H1 (cell line): ENCODE measurements around the gene BPI. TPM values are rescaled to one million over a fixed set of nuclear protein-coding genes. Genes with fewer than 3 reads are reported as not detected.

ENCODE experiments used
- BCL11A ChIP-seq, 2 experiments: IDR thresholded peaks; one replicate each; pipeline ENCODE4 v1.6.1; 2011; ENCODE audit warnings: low read depth in 2 of 2, low read length in 2 of 2, mild to moderate bottlenecking in 2 of 2
- polyA plus RNA-seq, 7 experiments: library from polyadenylated mRNA; depleted of rRNA in 3 of 7; stranded (reverse) in 5 of 7; unstranded in 2 of 7; fragments of >200 nt in 5 of 7; fragments of 200-250 nt in 2 of 7; gene quantifications; 1 replicate in 5 of 7; 2 replicates in 1 of 7; 4 replicates in 1 of 7; pipeline versions ENCODE4 v1.2.1 to v1.2.3, GENCODE V29; 2011 to 2013; ENCODE audit warnings: missing spikeins in 2 of 7, mixed read lengths in 2 of 7
- total RNA-seq: library from RNA; stranded (reverse); fragmentation: NEBNext Ultra II Directional; extraction: Animal tissue kit (Norgen Biotek cat#: 25700); gene quantifications from 2 replicates; pipeline ENCODE4 v1.2.1, GENCODE V29; 2021
- TF ChIP-seq, protein P1 (sequence below): fragments of 300-600 bp; sonication (generic); IDR thresholded peaks from 2 replicates; pipeline ENCODE4 v1.7.1; 2012; ENCODE audit warnings: low read length, moderate library complexity, mild to moderate bottlenecking, inconsistent platforms; ENCODE audit not compliant: insufficient replicate concordance
- TF ChIP-seq, protein P2 (sequence below): IDR thresholded peaks from 2 replicates; pipeline ENCODE4 v1.6.1; 2011; ENCODE audit warnings: low read length, improper control_type of control experiment

BPI gene
- total and polyA plus RNA-seq, 2 of the 8 experiments (the other 6 are each of a cell fraction or from before 2014, with no cell fraction given), result not detected

DNA sequence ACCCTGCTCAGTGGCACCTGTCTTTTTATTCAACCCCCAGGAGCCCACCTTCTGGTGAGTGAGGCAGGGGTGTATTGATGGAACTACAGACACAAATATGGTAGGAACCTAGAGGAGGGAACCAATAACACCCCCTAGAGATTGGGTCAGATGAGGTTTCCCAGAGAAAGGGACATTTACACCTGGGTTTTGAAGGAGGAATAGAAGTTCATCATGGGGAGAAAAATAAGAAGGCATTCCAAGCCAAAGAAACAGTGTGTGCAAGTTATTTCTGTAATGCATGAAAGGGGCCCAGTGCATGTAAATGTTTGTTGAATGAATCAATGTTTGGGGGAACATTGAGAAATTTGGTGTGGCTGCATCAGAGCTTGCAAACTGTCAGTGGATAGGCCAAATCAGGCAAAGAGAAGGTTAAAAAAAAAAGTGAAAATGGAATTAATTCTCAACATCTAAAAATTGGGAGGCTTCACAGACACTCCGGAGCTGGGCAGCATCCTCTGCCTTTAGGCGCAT is 32.3 kb upstream of the BPI start (continued):
- TF ChIP-seq, protein P1, sequence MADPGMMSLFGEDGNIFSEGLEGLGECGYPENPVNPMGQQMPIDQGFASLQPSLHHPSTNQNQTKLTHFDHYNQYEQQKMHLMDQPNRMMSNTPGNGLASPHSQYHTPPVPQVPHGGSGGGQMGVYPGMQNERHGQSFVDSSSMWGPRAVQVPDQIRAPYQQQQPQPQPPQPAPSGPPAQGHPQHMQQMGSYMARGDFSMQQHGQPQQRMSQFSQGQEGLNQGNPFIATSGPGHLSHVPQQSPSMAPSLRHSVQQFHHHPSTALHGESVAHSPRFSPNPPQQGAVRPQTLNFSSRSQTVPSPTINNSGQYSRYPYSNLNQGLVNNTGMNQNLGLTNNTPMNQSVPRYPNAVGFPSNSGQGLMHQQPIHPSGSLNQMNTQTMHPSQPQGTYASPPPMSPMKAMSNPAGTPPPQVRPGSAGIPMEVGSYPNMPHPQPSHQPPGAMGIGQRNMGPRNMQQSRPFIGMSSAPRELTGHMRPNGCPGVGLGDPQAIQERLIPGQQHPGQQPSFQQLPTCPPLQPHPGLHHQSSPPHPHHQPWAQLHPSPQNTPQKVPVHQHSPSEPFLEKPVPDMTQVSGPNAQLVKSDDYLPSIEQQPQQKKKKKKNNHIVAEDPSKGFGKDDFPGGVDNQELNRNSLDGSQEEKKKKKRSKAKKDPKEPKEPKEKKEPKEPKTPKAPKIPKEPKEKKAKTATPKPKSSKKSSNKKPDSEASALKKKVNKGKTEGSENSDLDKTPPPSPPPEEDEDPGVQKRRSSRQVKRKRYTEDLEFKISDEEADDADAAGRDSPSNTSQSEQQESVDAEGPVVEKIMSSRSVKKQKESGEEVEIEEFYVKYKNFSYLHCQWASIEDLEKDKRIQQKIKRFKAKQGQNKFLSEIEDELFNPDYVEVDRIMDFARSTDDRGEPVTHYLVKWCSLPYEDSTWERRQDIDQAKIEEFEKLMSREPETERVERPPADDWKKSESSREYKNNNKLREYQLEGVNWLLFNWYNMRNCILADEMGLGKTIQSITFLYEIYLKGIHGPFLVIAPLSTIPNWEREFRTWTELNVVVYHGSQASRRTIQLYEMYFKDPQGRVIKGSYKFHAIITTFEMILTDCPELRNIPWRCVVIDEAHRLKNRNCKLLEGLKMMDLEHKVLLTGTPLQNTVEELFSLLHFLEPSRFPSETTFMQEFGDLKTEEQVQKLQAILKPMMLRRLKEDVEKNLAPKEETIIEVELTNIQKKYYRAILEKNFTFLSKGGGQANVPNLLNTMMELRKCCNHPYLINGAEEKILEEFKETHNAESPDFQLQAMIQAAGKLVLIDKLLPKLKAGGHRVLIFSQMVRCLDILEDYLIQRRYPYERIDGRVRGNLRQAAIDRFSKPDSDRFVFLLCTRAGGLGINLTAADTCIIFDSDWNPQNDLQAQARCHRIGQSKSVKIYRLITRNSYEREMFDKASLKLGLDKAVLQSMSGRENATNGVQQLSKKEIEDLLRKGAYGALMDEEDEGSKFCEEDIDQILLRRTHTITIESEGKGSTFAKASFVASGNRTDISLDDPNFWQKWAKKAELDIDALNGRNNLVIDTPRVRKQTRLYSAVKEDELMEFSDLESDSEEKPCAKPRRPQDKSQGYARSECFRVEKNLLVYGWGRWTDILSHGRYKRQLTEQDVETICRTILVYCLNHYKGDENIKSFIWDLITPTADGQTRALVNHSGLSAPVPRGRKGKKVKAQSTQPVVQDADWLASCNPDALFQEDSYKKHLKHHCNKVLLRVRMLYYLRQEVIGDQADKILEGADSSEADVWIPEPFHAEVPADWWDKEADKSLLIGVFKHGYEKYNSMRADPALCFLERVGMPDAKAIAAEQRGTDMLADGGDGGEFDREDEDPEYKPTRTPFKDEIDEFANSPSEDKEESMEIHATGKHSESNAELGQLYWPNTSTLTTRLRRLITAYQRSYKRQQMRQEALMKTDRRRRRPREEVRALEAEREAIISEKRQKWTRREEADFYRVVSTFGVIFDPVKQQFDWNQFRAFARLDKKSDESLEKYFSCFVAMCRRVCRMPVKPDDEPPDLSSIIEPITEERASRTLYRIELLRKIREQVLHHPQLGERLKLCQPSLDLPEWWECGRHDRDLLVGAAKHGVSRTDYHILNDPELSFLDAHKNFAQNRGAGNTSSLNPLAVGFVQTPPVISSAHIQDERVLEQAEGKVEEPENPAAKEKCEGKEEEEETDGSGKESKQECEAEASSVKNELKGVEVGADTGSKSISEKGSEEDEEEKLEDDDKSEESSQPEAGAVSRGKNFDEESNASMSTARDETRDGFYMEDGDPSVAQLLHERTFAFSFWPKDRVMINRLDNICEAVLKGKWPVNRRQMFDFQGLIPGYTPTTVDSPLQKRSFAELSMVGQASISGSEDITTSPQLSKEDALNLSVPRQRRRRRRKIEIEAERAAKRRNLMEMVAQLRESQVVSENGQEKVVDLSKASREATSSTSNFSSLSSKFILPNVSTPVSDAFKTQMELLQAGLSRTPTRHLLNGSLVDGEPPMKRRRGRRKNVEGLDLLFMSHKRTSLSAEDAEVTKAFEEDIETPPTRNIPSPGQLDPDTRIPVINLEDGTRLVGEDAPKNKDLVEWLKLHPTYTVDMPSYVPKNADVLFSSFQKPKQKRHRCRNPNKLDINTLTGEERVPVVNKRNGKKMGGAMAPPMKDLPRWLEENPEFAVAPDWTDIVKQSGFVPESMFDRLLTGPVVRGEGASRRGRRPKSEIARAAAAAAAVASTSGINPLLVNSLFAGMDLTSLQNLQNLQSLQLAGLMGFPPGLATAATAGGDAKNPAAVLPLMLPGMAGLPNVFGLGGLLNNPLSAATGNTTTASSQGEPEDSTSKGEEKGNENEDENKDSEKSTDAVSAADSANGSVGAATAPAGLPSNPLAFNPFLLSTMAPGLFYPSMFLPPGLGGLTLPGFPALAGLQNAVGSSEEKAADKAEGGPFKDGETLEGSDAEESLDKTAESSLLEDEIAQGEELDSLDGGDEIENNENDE, result no peak
- TF ChIP-seq BCL11A (IDR thresholded peaks at IDR 0.05; ENCODE audit: low read depth in 2 of 2, low read length in 2 of 2), result no peak
- TF ChIP-seq, protein P2, sequence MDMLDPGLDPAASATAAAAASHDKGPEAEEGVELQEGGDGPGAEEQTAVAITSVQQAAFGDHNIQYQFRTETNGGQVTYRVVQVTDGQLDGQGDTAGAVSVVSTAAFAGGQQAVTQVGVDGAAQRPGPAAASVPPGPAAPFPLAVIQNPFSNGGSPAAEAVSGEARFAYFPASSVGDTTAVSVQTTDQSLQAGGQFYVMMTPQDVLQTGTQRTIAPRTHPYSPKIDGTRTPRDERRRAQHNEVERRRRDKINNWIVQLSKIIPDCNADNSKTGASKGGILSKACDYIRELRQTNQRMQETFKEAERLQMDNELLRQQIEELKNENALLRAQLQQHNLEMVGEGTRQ, result no peak
